HCT116 (cell line): Measurements from ENCODE around the gene MTHFSD. TPM values are rescaled to one million over a fixed set of nuclear protein-coding genes. Genes with fewer than 3 reads are reported as not detected.

Experiments used
- ATAC-seq: fragments of 200-7000 bp; cut with Tn5 transposase; 2 replicates; pipeline ENCODE4 v1.9.1; 2020; ENCODE audit warnings: mild to moderate bottlenecking, moderate library complexity
- BruUV-seq: library from RNA; stranded (reverse); fragments of 400-500 nt; replicated peaks from 2 replicates; lab custom pipeline; 2021; lab: Mats Ljungman, UMichigan
- CTCF ChIA-PET: fragments of 300-600 bp; sonication (Branson Sonifier 250); formaldehyde crosslinking; loops from one replicate; lab custom pipeline; 2021; ENCODE audit warnings: antibody characterized with exemption; lab: Charles Lee
- POLR2A ChIA-PET: fragments of 300-600, 350-600 bp; sonication (Branson Sonifier 250); formaldehyde crosslinking; loops from one replicate; lab custom pipeline; 2021; ENCODE audit warnings: antibody characterized with exemption; lab: Charles Lee
- RAD21 ChIA-PET, 2 experiments: fragments of 300-600 bp; sonication (Branson Sonifier 250); formaldehyde crosslinking; loops; one replicate each; lab custom pipeline; 2023; ENCODE audit warnings: low total read pairs in 2 of 2; ENCODE audit not compliant: uncharacterized antibody in 2 of 2, unreplicated experiment in 2 of 2, low non-redundant PET in 1 of 2; lab: Charles Lee
- DNase-seq: peaks from one replicate; pipeline ENCODE4 v3.0.0-alpha.2; 2010; ENCODE audit warnings: low read depth, low spot score
- H2AFZ ChIP-seq: fragments of 200-600 bp; shearing (Covaris generic), sonication (generic); 2 replicates; pipeline ENCODE4 v1.6.1; 2017; ENCODE audit warnings: low read depth, mixed run types, mixed read lengths, antibody characterized with exemption, low read length; ENCODE audit not compliant: poor library complexity, severe bottlenecking
- H3K27ac ChIP-seq: 2 replicates; pipeline ENCODE4 v1.5.1; 2012; ENCODE audit warnings: low read depth, low read length
- H3K27me3 ChIP-seq: fragments of 200-600 bp; sonication (generic); 2 replicates; pipeline ENCODE4 v1.6.1; 2016; ENCODE audit warnings: mixed run types, low read length, mixed read lengths; ENCODE audit not compliant: insufficient read depth
- H3K36me3 ChIP-seq, 2 experiments: fragments of 200-500 bp in 1 of 2; fragments of 200-600 bp in 1 of 2; sonication (Bioruptor generic) in 1 of 2; sonication (generic) in 1 of 2; 2 replicates each; pipeline versions ENCODE4 v1.5.1 to v1.6.1; 2014 to 2016; ENCODE audit warnings: low read length in 2 of 2, inconsistent platforms in 1 of 2, mixed read lengths in 1 of 2, mixed run types in 1 of 2; ENCODE audit not compliant: insufficient read depth in 2 of 2, control insufficient read depth in 1 of 2
- H3K4me1 ChIP-seq, 2 experiments: fragments of 200-600 bp in 1 of 2; sonication (generic) in 1 of 2; 2 replicates each; pipeline versions ENCODE4 v1.5.1 to v1.6.1; 2012 to 2017; ENCODE audit warnings: low read length in 2 of 2, inconsistent platforms in 1 of 2, mild to moderate bottlenecking in 1 of 2, mixed read lengths in 1 of 2, mixed run types in 1 of 2, moderate library complexity in 1 of 2; ENCODE audit not compliant: insufficient read depth in 2 of 2, control insufficient read depth in 1 of 2
- H3K4me2 ChIP-seq: fragments of 200-600 bp; sonication (generic); 2 replicates; pipeline ENCODE4 v1.6.1; 2017; ENCODE audit warnings: mixed run types, low read length, mixed read lengths
- H3K4me3 ChIP-seq, 2 experiments: fragments of 200-600 bp in 1 of 2; sonication (generic) in 1 of 2; replicated peaks in 1 of 2; 2 replicates each; pipeline ENCODE4 v1.5.1; 2011 to 2016; ENCODE audit warnings: low read length in 2 of 2, control low read depth in 1 of 2, low read depth in 1 of 2, mild to moderate bottlenecking in 1 of 2, mixed read lengths in 1 of 2, mixed run types in 1 of 2
- H3K79me2 ChIP-seq: fragments of 200-600 bp; sonication (generic); 2 replicates; pipeline ENCODE4 v1.6.1; 2017; ENCODE audit warnings: mild to moderate bottlenecking, mixed run types, low read length, moderate library complexity, mixed read lengths; ENCODE audit not compliant: insufficient read depth
- H3K9ac ChIP-seq: fragments of 200-600 bp; sonication (generic); 2 replicates; pipeline ENCODE4 v1.6.1; 2016; ENCODE audit warnings: low read length, mixed read lengths
- H3K9me2 ChIP-seq: fragments of 200-600 bp; sonication (generic), shearing (Covaris generic); 2 replicates; pipeline ENCODE4 v1.6.1; 2017; ENCODE audit warnings: mixed run types, mild to moderate bottlenecking, moderate library complexity; ENCODE audit not compliant: insufficient read depth
- H3K9me3 ChIP-seq, 2 experiments: fragments of 200-500 bp in 1 of 2; fragments of 200-600 bp in 1 of 2; sonication (Bioruptor generic) in 1 of 2; sonication (generic) in 1 of 2; 2 replicates each; pipeline ENCODE4 v1.6.1; 2014 to 2017; ENCODE audit warnings: low read length in 2 of 2, mixed read lengths in 2 of 2, inconsistent platforms in 1 of 2, low read depth in 1 of 2, mild to moderate bottlenecking in 1 of 2, mixed run types in 1 of 2, moderate library complexity in 1 of 2; ENCODE audit not compliant: control insufficient read depth in 1 of 2, insufficient read depth in 1 of 2
- H4K20me1 ChIP-seq: fragments of 200-600 bp; sonication (generic), shearing (Covaris generic); 2 replicates; pipeline ENCODE4 v1.6.1; 2017; ENCODE audit warnings: mixed run types, mild to moderate bottlenecking, moderate library complexity; ENCODE audit not compliant: insufficient read depth
- CBX3 ChIP-seq: IDR thresholded peaks from 2 replicates; pipeline ENCODE4 v1.6.1; 2012; ENCODE audit warnings: low read depth
- EZH2 ChIP-seq: fragments of 200-600 bp; sonication (generic); IDR thresholded peaks from 2 replicates; pipeline ENCODE4 v1.6.1; 2017; ENCODE audit warnings: antibody characterized with exemption, mixed run types
- EZH2phosphoT487 ChIP-seq: fragments of 200-600 bp; IDR thresholded peaks from 2 replicates; pipeline ENCODE4 v1.6.1; 2018; ENCODE audit warnings: antibody characterized with exemption, borderline replicate concordance
- FOSL1 ChIP-seq: IDR thresholded peaks from 2 replicates; pipeline ENCODE4 v1.6.1; 2012; ENCODE audit warnings: low read depth
- JUND ChIP-seq: IDR thresholded peaks from 2 replicates; pipeline ENCODE4 v1.6.1; 2012
- POLR2A ChIP-seq: IDR thresholded peaks from 2 replicates; pipeline ENCODE4 v1.7.0; 2011; ENCODE audit warnings: borderline replicate concordance; ENCODE audit not compliant: insufficient read depth, insufficient read length; ENCODE audit errors: extremely low read depth
- POLR2AphosphoS5 ChIP-seq: IDR thresholded peaks from 2 replicates; pipeline ENCODE4 v1.6.1; 2011; ENCODE audit warnings: mild to moderate bottlenecking, low read depth, low read length, moderate library complexity
- RAD21 ChIP-seq: IDR thresholded peaks from 2 replicates; pipeline ENCODE4 v1.6.1; 2012; ENCODE audit warnings: low read depth, mild to moderate bottlenecking
- SIN3A ChIP-seq: IDR thresholded peaks from 2 replicates; pipeline ENCODE4 v1.6.1; 2012; ENCODE audit warnings: low read depth
- ZNF274 ChIP-seq: fragments of 200-500 bp; sonication (Bioruptor generic); IDR thresholded peaks from 2 replicates; pipeline ENCODE4 v1.6.1; 2014; ENCODE audit warnings: mild to moderate bottlenecking, low read depth, low read length, inconsistent platforms
- intact Hi-C: fragments of 100-400 bp; cut with micrococcal nuclease; formaldehyde crosslinking; loops from 2 replicates; pipeline ENCODE4 v1.10.0; 2022
- total RNA-seq: library from RNA; stranded (reverse); gene quantifications from one replicate; pipeline ENCODE4 v1.2.1, GENCODE V29; 2021; ENCODE audit not compliant: unreplicated experiment
- TF ChIP-seq, protein P1 (sequence below): IDR thresholded peaks from 2 replicates; pipeline ENCODE4 v1.6.1; 2012

MTHFSD gene
- total RNA-seq, 1 experiment from 2014 or later: 33.1 TPM

DNA sequence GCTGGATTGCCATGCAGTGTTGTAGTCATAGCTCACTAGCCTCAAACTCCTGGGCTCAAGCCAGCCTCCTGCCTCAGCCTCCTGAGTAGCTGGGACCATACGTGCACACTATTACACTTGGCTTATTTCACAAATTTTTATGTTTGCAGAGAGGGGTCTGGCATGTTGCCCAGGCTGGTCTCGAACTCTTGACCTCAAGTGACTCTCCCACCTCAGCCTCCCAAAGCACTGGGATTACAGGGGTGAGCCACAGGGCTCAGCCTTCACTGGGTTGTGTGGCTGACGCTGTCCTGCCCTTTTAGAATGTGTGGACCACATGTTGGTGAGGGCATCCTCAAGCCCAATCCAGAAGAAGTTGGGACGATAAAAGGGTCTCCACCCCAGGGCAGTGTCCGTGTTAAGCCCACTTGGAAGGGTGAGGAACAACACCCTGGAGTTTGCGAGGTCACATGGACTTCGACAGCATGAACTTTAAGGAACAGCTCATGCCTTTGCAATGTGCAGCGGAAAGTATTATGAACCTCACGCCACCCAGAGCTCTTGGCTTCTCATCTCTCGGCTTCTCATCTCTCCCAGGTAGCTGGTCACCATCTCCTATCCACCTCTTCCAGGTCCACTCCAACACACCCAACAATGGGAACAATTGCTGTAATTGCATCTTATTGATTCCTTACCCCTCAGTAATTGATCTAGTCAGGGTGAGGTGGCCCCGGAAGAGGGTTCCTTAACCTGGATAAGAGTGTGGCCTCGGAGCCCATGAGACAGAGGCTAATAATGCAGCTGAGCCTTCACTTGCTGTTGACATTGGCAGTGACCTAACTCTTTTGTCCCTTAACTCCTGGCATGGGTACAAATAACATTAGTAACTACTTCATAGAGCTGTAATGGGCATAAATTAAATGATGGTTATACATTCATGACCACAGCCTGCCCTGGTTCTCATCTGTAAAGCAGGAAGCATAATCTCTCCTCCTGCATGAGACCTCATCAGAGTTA is 30.0 kb upstream of the MTHFSD start:
- Histone ChIP-seq H3K9me2 (no peaks in the 10 kb centered on the region), H3K4me3 (no peak overlapping the region), H3K79me2 (no peaks in the 10 kb centered on the region), H3K9me3 (no peaks in the 10 kb centered on the region), H4K20me1 (no peaks in the 10 kb centered on the region), H3K36me3 (no peaks in the 10 kb centered on the region), H3K9ac (no peak overlapping the region), H2AFZ (no peak overlapping the region), H3K27ac (no peak overlapping the region), H3K4me2 (peak overlapping the region; percentile 20), H3K4me1 (peaks cover 0 to 17% of the 10 kb centered on the region in 2 experiments; a peak in 1 of 4 replicates)
- BruUV-seq: no TSS peak
- intact Hi-C loops: no loop called here
- DNase-seq: no peak
- ATAC-seq: no peak
- ChIA-PET POLR2A (interaction anchor here (0.7 to 1.8 kb wide), 2 partner anchors 9 to 14 kb away, joined by 3 to 5 read pairs; no protein-coding TSS in a partner anchor), RAD21 (no interaction called here), CTCF (interaction anchor here (0.8 to 1.8 kb wide), 2 partner anchors 9 to 477 kb away, joined by 3 to 4 read pairs; no protein-coding TSS in a partner anchor)
- TF ChIP-seq EZH2: no peak
- TF ChIP-seq POLR2A: no peak
- TF ChIP-seq, all 23 proteins: peak for 0
- peaks cover 12% of the 10 kb centered on the region; the same call in 1 of the 2 replicates for H3K27me3 ChIP-seq

DNA sequence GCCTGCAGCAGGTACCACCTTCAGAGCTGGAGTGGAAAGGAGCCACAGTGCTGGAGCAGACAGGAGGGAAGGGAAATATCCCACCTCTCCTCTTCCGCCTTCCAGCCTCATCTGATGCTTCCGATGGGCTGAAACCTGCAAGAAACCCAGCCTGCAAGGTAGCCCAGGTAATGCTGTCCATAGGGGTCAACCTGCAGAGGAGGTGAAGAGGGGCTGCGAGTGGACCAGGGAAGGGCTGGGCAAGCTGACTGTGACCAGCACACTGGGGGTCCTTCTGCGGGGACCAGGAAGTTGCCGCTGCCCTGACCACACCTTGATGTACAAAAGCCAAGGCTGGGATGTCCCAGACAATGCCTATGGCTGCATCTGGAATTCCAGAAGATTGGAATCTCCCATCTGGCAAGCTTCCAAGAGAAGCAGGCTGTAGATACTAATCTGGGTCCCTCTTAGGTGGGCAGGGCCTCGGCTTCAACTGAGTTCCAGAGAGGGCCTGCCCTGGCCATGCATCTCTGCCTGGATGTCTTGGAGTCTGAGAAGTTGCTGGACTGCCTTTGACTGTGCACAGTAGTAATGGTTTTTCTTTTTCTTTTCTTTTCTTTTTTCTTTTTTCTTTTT is 29.1 kb upstream of the MTHFSD start:
- ATAC-seq: no peak
- CTCF ChIA-PET: no interaction called here

More for the DNA sequence above, 29.1 kb upstream of the MTHFSD start:
- no peaks in the 10 kb centered on the region for H3K79me2 ChIP-seq
- intact Hi-C loops: no loop called here
- H3K27ac ChIP-seq: no peak overlapping the region
- DNase-seq: no peak
- BruUV-seq: no TSS peak
- H4K20me1 ChIP-seq: no peaks in the 10 kb centered on the region
- TF ChIP-seq RAD21 (no peak), ZNF274 (no peak), POLR2A (no peak), JUND (no peak), SIN3A (no peak), EZH2phosphoT487 (no peak), POLR2AphosphoS5 (no peak), FOSL1 (no peak), CBX3 (no peak)
- TF ChIP-seq, protein P1, sequence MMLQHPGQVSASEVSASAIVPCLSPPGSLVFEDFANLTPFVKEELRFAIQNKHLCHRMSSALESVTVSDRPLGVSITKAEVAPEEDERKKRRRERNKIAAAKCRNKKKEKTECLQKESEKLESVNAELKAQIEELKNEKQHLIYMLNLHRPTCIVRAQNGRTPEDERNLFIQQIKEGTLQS: no peak
- H2AFZ ChIP-seq: no peak overlapping the region
- ChIA-PET POLR2A (interaction anchor here (0.7 to 1.8 kb wide), 2 partner anchors 8 to 15 kb away, joined by 3 to 5 read pairs; no protein-coding TSS in a partner anchor), RAD21 (no interaction called here)
- no peak overlapping the region for H3K4me2 ChIP-seq
- no peak overlapping the region for H3K9ac ChIP-seq
- peaks cover 6% of the 10 kb centered on the region; the same call in 1 of the 2 replicates for H3K27me3 ChIP-seq
- H3K9me3 ChIP-seq: no peaks in the 10 kb centered on the region
- H3K4me1 ChIP-seq: peaks cover 0 to 17% of the 10 kb centered on the region in 2 experiments; a peak in 1 of 4 replicates
- no peaks in the 10 kb centered on the region for H3K36me3 ChIP-seq
- H3K4me3 ChIP-seq: no peak overlapping the region
- H3K9me2 ChIP-seq: no peaks in the 10 kb centered on the region
